Body of pancreas (tissue), 4 donors: ENCODE measurements around the gene TTC13.

Experiments used
- CTCF ChIP-seq, 7 experiments: fragments of 450-650 bp in 4 of 7; fragments of 200-600 bp in 3 of 7; sonication (generic) in 3 of 7; IDR thresholded peaks; one replicate each; pipeline ENCODE4 v1.5.1; 2016 to 2019; ENCODE audit warnings: antibody characterized with exemption in 7 of 7
- POLR2A ChIP-seq, 3 donors: fragments of 450-650 bp; IDR thresholded peaks; one replicate each; pipeline ENCODE4 v1.6.1; 2016; ENCODE audit warnings: antibody characterized with exemption in 3 of 3, mild to moderate bottlenecking in 2 of 3

GRCh38 chr1:230978491-230979388, at the start of gene TTC13, which contains the start of gene ARV1:
- TF ChIP-seq CTCF (IDR thresholded peaks at IDR 0.05), result peak in 4 of 7 experiments; percentile 32 to 53 (median 38)
- TF ChIP-seq POLR2A (IDR thresholded peaks at IDR 0.05), result peak; percentile 71 to 89 (median 89)
